ENCODE measurements around the gene PDSS2.
"Not testable (repeated sequence)": the region's sequence is repeated elsewhere in the genome, so short reads cannot be mapped to it uniquely, and the experiment has no call there.

Gene PDSS2

GRCh38 chr6:107321793-107322192 lies 137.6 kb downstream of the PDSS2 start:
- no peak for DNase-seq (ENCODE audit: low read depth in 2 of 2)

GRCh38 chr6:107319906-107320530 lies 139.3 kb downstream of the PDSS2 start:
- DNase-seq (ENCODE audit: low read depth in 2 of 2): no peak

DNA sequence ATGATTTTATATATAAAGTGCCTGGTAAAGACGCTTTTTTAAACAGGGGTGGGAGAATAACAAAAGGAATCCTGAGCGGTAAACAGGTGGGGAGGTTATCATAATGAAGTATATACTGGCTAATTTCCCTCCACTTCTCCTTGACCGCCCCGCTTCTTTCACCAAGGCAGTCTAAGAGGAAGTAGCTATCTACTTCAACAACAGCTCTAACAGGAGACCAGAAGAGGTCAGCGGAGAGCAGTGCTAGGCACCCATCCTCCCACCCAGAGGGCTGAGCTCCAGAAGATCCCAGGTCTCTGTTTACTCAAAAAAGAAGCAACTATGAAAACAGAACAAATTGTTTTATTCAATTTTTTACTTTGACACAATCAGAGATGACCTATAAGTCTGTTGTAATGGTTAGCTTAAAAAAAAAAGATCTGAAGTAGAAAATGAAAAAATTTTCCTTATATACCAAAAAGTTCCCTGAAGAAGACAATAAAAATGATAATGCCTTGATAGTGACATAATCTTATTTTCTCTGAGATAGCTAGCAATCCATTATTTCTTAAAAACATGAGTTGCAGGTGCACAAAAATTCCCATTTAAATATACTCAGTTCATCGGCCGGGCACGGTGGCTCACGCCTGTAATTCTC lies 141.1 kb downstream of the PDSS2 start:
- no peak for DNase-seq (ENCODE audit: low read depth in 2 of 2)

GRCh38 chr6:107315114-107315513 lies 144.2 kb downstream of the PDSS2 start:
- no peak for DNase-seq (ENCODE audit: low read depth in 2 of 2)

DNA sequence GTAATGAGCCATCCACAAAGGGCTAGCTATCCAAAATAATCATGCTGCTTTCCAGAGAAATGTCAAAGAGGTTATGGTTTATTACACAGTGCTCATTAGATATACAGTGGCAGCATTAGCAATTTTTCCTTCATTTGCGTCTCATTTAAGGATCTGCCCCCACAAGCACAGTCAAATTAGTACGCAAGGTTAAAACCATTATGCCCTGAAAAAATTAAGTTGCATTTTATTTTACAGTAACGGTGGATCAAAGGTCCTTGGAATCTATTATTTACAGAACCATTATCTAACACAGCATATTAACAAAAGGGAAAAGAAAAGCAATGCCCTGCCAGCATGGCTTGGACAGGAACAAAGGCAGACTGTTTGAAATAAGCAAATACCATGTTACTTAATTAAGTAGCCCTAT lies 144.8 kb downstream of the PDSS2 start:
- DNase-seq (ENCODE audit: low read depth in 2 of 2): no peak

- DNase-seq (ENCODE audit: low read depth in 2 of 2): no peak
These were observed 145.6 kb downstream of the PDSS2 start for GRCh38 chr6:107313776-107314175.

DNA sequence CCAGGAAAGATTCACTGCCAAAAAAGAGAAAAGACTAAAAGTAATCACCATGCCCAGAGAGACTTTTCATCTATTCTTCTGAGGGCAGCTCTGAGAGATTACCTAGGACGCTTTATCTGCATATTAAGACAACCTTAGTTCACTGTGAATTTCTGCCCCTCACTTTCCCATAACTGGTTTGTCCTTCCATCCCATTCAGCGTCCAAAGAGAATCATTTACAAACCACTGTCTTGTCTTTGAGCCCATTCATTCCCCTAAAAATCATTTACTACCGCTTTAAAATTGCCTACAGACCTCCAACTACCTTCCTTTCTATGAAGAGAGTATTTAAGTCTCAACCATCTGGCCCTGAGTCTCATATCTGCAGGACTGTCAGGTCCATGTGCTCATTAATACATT lies 149.0 kb downstream of the PDSS2 start:
- DNase-seq (ENCODE audit: low read depth in 2 of 2): no peak

- DNase-seq (ENCODE audit: low read depth in 2 of 2): no peak
These were observed 150.7 kb downstream of the PDSS2 start for GRCh38 chr6:107308677-107309076.

- DNase-seq (ENCODE audit: low read depth in 2 of 2): not testable (repeated sequence)
These were observed 153.4 kb downstream of the PDSS2 start for GRCh38 chr6:107305994-107306393.

- DNase-seq (ENCODE audit: low read depth in 2 of 2): no peak
These were observed 154.0 kb downstream of the PDSS2 start for GRCh38 chr6:107305391-107305790.

DNA sequence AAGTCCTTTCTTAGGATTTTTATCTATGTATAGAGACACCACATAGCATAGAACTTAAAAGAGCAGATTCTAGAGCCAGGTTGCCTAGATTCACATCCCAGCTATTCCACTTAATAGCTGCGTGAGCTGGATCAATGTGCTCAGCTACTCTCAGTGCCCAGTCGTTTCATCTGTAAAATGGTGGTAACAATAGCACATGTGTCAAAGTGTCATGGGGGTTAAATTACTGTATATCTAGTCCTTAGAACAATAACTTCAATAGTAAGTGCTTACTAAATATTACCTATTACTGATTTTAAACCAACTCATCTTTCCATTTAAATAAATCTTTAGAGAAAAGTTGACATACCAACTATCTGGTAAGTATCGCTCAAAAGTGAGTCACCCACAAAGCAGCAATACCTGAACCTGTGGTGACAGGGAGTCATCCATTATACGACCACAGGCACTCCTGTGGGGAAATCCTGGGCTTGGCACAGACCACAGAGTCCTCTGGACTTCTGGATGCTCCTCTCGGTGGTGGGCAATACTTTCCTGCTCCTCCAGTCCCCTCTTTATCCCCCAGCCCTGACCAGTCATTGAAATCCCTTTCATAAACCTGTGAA lies 154.8 kb downstream of the PDSS2 start:
- no peak for DNase-seq (ENCODE audit: low read depth in 2 of 2)

DNA sequence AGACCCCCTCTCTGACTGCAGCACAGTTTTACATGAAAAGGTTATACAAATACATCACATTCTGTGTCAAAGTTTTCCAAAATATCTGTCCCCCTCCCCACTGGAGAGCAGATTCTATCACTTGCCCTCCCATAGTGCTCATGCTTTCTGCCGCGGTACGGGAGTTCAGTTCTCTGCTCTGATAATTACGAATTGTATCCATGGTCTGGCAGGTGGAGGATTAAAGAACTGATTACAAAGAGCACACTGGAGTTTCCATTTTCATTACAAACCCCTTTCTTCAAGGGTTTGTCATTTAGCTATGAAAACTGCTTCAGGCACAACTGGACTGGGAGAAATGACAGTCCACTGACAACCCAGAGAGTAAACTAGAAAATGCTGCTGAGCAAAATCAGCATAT lies 166.0 kb downstream of the PDSS2 start:
- no peak for DNase-seq (ENCODE audit: low read depth in 2 of 2)

DNA sequence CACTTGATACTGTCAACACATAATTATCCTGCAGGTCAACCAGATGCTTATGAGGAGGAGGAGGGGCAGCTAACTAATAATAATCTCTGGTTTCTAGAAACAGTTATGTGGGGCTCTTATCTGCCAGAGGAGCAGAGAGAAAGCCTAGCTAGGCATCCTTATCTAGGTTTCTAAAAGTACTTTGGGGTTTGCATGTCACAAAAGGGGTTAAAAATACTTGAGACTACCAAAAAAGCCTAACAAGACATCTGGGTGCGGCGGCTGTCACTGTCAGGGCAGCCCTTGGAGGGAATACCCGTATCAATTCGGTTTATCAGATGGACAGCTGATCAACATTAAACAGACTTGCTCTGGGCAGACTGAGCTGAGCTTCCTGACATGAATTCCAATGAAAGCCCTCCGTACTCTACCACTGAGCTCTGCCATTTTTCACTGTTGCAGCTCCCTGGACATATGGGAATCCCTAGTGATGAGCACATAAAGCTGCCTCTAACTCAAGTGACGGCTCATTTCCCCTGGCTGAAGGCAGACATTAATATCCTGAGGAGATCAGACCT lies 166.6 kb downstream of the PDSS2 start:
- DNase-seq (ENCODE audit: low read depth in 2 of 2): no peak

- no peak for DNase-seq (ENCODE audit: low read depth in 2 of 2)
These were observed 168.9 kb downstream of the PDSS2 start for GRCh38 chr6:107290491-107290890.

DNA sequence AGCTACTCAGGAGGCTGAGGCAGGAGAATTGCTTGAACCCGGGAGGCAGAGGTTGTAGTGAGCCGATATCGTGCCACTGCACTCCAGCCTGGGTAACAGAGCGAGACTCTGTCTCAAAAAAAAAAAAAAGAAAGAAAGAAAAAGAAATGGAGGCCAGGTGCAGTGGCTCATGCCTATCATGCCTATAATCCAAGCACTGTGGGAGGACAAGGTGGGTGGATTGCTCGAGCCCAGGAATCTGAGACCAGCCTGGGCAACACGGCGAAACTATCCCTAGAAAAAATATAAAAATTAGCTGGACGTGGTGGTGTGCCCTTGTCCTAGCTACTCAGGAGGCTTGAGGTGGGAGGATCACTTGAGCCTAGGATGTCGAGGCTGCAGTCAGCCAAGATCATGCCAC lies 170.1 kb downstream of the PDSS2 start:
- DNase-seq (ENCODE audit: low read depth in 2 of 2): not testable (repeated sequence)

DNA sequence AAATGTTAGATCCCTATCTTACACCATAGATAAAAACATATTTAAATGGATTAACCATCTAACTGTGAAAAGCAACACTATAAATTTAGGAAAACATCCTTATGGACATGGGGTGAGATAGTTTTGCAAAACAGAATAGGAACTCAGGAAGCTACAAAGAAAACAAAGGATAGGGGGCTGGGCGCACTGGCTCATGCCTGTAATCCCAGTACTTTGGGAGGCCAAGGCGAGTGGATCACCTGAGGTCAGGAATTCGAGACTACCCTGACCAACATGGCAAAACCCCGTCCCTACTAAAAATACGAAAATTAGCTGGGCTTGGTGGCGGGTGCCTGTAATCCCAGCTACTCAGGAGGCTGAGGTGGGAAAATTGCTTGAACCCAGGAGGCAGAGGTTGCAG lies 173.7 kb downstream of the PDSS2 start:
- not testable (repeated sequence) for DNase-seq (ENCODE audit: low read depth in 2 of 2)

- no peak for DNase-seq (ENCODE audit: low read depth in 2 of 2)
These were observed 174.6 kb downstream of the PDSS2 start for GRCh38 chr6:107284805-107285204.

GRCh38 chr6:107280791-107281190 lies 178.6 kb downstream of the PDSS2 start:
- DNase-seq (ENCODE audit: low read depth in 2 of 2): no peak

DNA sequence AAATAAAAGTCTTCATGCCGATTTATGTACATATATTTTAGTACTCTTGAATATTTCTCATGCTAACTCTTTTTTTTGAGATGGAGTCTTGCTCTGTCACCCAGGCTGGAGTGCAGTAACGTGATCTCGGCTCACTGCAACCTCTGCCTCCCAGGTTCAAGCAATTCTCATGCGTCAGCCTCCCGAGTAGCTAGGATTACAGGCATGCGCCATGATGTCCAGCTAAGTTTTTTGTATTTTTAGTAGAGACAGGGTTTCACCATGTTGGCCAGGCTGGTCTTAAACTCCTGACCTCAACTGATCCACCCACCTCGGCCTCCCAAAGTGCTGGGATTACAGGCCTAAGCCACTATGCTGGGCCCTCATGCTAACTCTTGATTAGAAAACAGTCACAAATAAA lies 179.4 kb downstream of the PDSS2 start:
- not testable (repeated sequence) for DNase-seq (ENCODE audit: low read depth in 2 of 2)

DNA sequence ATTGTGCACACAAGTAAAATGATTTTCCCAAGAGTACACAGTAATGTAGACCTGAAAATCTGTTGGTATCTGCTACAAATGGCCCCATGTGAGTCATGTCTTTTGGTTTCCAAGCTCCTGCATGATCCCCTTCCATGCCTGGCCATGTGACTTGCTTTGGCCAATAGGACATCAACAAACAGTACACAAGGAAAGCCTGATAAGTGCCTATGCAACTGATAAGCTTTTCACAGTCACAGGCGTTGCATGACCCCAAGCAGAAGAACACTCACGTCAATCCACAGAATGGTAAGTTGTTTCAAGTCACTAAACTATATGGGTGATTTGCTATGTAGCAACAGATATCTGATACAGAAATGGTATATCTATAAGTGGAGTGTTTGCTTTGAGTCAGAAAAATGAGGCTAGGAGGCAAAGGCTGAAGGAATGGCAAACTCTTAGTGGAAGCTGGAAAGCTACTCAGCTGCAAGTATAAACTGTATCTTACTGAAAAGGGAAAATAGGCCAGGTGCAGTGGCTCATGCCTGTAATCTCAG lies 184.0 kb downstream of the PDSS2 start:
- DNase-seq (ENCODE audit: low read depth in 2 of 2): no peak

DNA sequence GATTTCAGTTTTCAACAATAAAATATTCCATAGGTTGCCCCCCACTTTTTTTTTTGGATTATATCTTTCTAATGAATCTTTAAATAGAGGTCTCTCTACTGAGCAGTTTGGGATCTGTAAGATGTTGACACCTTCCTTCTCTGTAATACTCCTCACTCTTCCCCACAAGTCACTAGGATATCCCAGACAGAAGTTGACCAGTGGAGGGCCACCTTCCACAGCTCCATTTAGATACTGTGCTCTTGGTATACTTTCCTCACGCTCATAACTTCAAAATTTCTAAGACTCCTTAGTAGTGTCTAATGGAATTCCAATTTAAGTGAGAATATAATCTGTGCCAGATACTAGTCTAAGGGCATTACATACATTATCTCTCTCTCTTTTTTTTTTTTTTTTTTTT lies 185.1 kb downstream of the PDSS2 start:
- no peak for DNase-seq (ENCODE audit: low read depth in 2 of 2)

- DNase-seq (ENCODE audit: low read depth in 2 of 2): no peak
These were observed 187.1 kb downstream of the PDSS2 start for GRCh38 chr6:107272246-107272645.

Measured in stimulated activated CD8-positive, alpha-beta memory T cell treated with anti-CD3 and anti-CD28 coated beads, Interleukin-2, amount 100 ng/mL, for 1 hour (primary cell).